ENCODE data around the gene C11orf71.

- TF ChIP-seq CTCF (IDR thresholded peaks at IDR 0.05) (no peak), ZFX (IDR thresholded peaks at IDR 0.05; ENCODE audit: borderline replicate concordance) (no peak)
Measured at GRCh38 chr11:114432893-114433292, 32.6 kb upstream of the C11orf71 start.
